ENCODE measurements around the gene WDR86.

WDR86 gene

GRCh38 chr7:151361193-151361959 lies 48.5 kb downstream of the WDR86 start:
- no peak for TF ChIP-seq CTCF (conservative IDR thresholded peaks at IDR 0.05; ENCODE audit: low read depth, low read length)
- peak; percentile 65 for DNase-seq (ENCODE audit: low read depth)
- H3K4me3 ChIP-seq (ENCODE audit: low read depth, low read length), result no peak overlapping the region

DNA sequence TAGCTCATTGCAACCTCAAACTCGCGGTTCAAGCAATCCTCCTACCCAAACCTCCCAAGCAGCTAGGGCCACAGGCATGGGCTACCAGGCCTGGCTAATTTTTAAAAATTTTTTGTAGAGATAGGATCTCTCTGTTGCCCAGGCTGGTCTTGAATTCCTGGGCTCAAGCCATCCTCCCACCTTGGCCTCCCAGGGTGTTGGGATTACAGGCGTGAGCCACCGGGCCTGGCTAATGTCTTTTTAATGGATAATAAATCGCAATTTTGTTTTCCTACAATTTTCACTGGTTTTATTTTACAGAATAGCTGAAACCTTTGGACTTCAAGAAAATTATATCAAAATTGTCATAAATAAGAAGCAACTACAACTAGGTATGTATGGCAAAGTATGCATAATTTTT lies 57.3 kb downstream of the WDR86 start:
- no peak for TF ChIP-seq CTCF (conservative IDR thresholded peaks at IDR 0.05; ENCODE audit: low read depth, low read length)
- H3K4me3 ChIP-seq (ENCODE audit: low read depth, low read length), result no peak overlapping the region
- no peak for DNase-seq (ENCODE audit: low read depth)

- TF ChIP-seq CTCF (conservative IDR thresholded peaks at IDR 0.05; ENCODE audit: low read depth, low read length), result no peak
- H3K4me3 ChIP-seq (ENCODE audit: low read depth, low read length), result no peak overlapping the region
- no peak for DNase-seq (ENCODE audit: low read depth)
Observed at GRCh38 chr7:151351967-151352366, 57.9 kb downstream of the WDR86 start.

DNA sequence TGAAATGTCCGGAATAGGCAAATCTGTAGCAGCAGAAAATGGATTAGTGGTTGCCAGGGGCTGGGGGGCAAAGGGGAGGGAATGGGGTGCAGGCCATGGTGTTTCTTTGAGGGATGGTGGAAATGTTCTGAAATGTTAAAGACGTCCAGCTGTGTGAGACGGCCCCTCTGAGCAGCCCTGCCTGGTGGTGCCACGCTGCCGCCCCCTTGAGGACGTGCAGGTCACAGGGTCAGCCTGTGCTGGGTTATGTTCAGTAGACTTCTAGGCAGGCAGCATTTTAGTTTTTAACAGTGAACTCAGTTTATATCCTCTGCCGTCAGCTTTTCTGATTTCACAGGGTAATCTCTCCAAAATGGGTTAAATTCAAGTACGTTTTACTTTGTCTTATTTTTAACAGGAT lies 58.8 kb downstream of the WDR86 start:
- DNase-seq (ENCODE audit: low read depth), result no peak
- TF ChIP-seq CTCF (conservative IDR thresholded peaks at IDR 0.05; ENCODE audit: low read depth, low read length), result no peak
- H3K4me3 ChIP-seq (ENCODE audit: low read depth, low read length), result no peak overlapping the region

DNA sequence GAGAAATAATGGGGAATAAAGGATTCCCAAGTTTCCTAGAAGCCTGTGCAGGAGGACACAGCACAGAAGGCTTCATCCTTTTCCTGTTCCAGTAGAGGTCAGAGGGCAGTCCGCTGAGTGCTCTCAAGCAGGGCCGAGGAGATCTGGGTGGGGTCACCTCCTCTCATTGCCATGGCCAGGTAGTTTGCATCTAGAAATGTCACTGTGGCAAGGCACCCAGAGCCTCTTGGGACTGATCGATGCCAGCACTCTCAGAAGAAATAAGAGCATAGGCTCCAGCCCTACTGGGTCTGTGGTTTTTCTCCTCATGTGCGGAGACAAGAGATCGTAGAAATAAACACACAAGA lies 60.4 kb downstream of the WDR86 start:
- H3K4me3 ChIP-seq (ENCODE audit: low read depth, low read length), result no peak overlapping the region
- TF ChIP-seq CTCF (conservative IDR thresholded peaks at IDR 0.05; ENCODE audit: low read depth, low read length), result no peak
- no peak for DNase-seq (ENCODE audit: low read depth)

DNA sequence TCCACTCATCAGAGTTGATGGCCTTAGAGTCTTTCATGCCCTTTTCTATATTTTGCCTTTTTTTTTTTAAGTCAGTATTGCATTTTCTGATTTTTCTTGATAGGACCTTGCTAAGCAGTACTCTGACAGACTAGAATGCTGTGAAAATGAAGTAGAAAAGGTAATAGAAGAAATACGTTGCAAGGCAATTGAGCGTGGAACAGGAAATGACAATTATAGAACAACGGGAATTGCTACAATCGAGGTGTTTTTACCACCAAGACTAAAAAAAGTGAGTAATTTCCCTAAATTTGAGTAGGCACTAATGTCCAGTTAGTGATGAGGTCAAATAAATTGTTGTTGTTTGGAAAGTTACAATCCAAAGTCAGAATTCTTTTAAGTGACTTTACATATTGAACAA lies 60.9 kb downstream of the WDR86 start:
- no peak for DNase-seq (ENCODE audit: low read depth)
- no peak overlapping the region for H3K4me3 ChIP-seq (ENCODE audit: low read depth, low read length)
- no peak for TF ChIP-seq CTCF (conservative IDR thresholded peaks at IDR 0.05; ENCODE audit: low read depth, low read length)

- no peak overlapping the region for H3K4me3 ChIP-seq (ENCODE audit: low read depth, low read length)
- no peak for DNase-seq (ENCODE audit: low read depth)
- no peak for TF ChIP-seq CTCF (conservative IDR thresholded peaks at IDR 0.05; ENCODE audit: low read depth, low read length)
Observed at GRCh38 chr7:151347200-151347599, 62.6 kb downstream of the WDR86 start.
